HG03025 (cell line): ENCODE data around the gene RFPL3.
"Not testable (repeated sequence)": the region's sequence is repeated elsewhere in the genome, so short reads cannot be mapped to it uniquely, and the experiment has no call there.

Source experiments
- ATAC-seq: cut with Tn5 transposase; IDR thresholded peaks from one replicate; pipeline ENCODE4 v1.9.1; 2021; ENCODE audit warnings: mild to moderate bottlenecking, moderate library complexity; ENCODE audit not compliant: unreplicated experiment, low FRiP score

Gene RFPL3

GRCh38 chr22:32357567-32357966 is at the start of gene RFPL3:
Gene RFPL3 (plus strand): TSS chr22:32357867. CDS start chr22:32358072, 205 bp downstream.
- not testable (repeated sequence) for ATAC-seq

GRCh38 chr22:32308191-32308590 is 49.5 kb upstream of the RFPL3 start:
- ATAC-seq, result no peak

GRCh38 chr22:32308934-32309333 is 48.7 kb upstream of the RFPL3 start:
- no peak for ATAC-seq

- no peak for ATAC-seq
Measured at GRCh38 chr22:32309585-32310251, 47.9 kb upstream of the RFPL3 start.

- ATAC-seq, result no peak
Measured at GRCh38 chr22:32310777-32311176, 46.9 kb upstream of the RFPL3 start.

GRCh38 chr22:32311551-32312071 is 46.1 kb upstream of the RFPL3 start:
- ATAC-seq, result no peak

- ATAC-seq, result no peak
Measured at GRCh38 chr22:32312748-32313147, 44.9 kb upstream of the RFPL3 start.

GRCh38 chr22:32313532-32313931 is 44.1 kb upstream of the RFPL3 start:
- no peak for ATAC-seq

- no peak for ATAC-seq
Measured at GRCh38 chr22:32317524-32317923, 40.1 kb upstream of the RFPL3 start.

GRCh38 chr22:32318361-32318760 is 39.3 kb upstream of the RFPL3 start:
- no peak for ATAC-seq

GRCh38 chr22:32319861-32320406 is 37.7 kb upstream of the RFPL3 start:
- ATAC-seq, result no peak

- ATAC-seq, result no peak
Measured at GRCh38 chr22:32322986-32323385, 34.7 kb upstream of the RFPL3 start.

GRCh38 chr22:32323513-32324164 is 34.0 kb upstream of the RFPL3 start:
- no peak for ATAC-seq

- no peak for ATAC-seq
Measured at GRCh38 chr22:32324505-32325415, 32.9 kb upstream of the RFPL3 start.

- ATAC-seq, result no peak
Measured at GRCh38 chr22:32325416-32325801, 32.3 kb upstream of the RFPL3 start.

GRCh38 chr22:32325811-32326237 is 31.8 kb upstream of the RFPL3 start:
- no peak for ATAC-seq

- no peak for ATAC-seq
Measured at GRCh38 chr22:32326647-32327046, 31.0 kb upstream of the RFPL3 start.

- no peak for ATAC-seq
Measured at GRCh38 chr22:32327066-32327465, 30.6 kb upstream of the RFPL3 start.

- no peak for ATAC-seq
Measured at GRCh38 chr22:32327596-32328171, 30.0 kb upstream of the RFPL3 start.
